ENCODE results near the gene KRT33B. TPM values are rescaled to one million over a fixed set of nuclear protein-coding genes. Genes with fewer than 3 reads are reported as not detected.
A peak's percentile ranks its signal among the peaks of the same experiment; 100 is the strongest.
"Not testable (repeated sequence)": the region's sequence is repeated elsewhere in the genome, so short reads cannot be mapped to it uniquely, and the experiment has no call there.

KRT33B gene
- total RNA-seq, 2 experiments from 2014 or later: not detected

DNA sequence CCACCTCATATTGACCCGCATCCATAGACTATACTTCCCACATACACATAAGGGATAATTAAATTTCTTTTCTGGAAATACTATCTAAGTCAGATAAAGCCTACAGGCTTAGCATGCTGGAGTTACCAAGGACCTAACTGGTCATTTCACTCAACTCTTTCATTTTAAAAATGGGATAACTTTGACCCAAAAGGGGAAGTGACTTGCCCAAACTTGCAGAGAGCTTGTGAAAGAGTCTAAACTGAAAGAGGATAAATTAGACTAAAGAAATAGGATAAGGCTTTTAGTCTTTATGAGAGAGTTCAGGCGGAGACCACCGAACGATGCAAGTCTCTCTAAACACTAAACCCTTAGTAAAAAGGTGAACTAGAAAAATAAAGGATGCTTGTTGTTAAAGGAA is 15.1 kb downstream of the KRT33B start:
- H3K4me3 Mint-ChIP-seq: no peak overlapping the region
- no peak overlapping the region for H3K27ac Mint-ChIP-seq
- H3K4me1 Mint-ChIP-seq: peaks cover 7% of the 10 kb centered on the region
- CTCF ChIA-PET: interaction anchor here (1.8 kb wide), 1 partner anchor 27 kb away, joined by 4 read pairs; the partner anchor contains the start of gene KRT34
- no peaks in the 10 kb centered on the region for H3K9me3 Mint-ChIP-seq
- H3K36me3 Mint-ChIP-seq (ENCODE audit: low read depth): no peaks in the 10 kb centered on the region
- POLR2A ChIA-PET: no interaction called here
- H3K27me3 Mint-ChIP-seq: peaks cover 9% of the 10 kb centered on the region
- DNase-seq: no peak

- ChIA-PET POLR2A (no interaction called here), CTCF (no interaction called here)
- Mint-ChIP-seq H3K4me1 (peaks cover 7% of the 10 kb centered on the region), H3K27ac (no peak overlapping the region), H3K36me3 (ENCODE audit: low read depth) (no peaks in the 10 kb centered on the region), H3K9me3 (no peaks in the 10 kb centered on the region), H3K27me3 (peaks cover 9% of the 10 kb centered on the region), H3K4me3 (no peak overlapping the region)
- no peak for DNase-seq
Measured at GRCh38 chr17:41352597-41353366, 16.8 kb downstream of the KRT33B start.

- Mint-ChIP-seq H3K9me3 (no peaks in the 10 kb centered on the region), H3K4me3 (no peak overlapping the region), H3K27me3 (peaks cover 6% of the 10 kb centered on the region), H3K4me1 (peaks cover 7% of the 10 kb centered on the region), H3K36me3 (ENCODE audit: low read depth) (no peaks in the 10 kb centered on the region), H3K27ac (no peak overlapping the region)
- ChIA-PET CTCF (interaction anchor here (1.7 to 1.9 kb wide), 2 partner anchors 29 to 42 kb away, joined by 3 to 6 read pairs; partner anchors contain the start of gene KRTAP16-1), POLR2A (no interaction called here)
- DNase-seq: no peak
Measured at GRCh38 chr17:41351177-41351576, 18.4 kb downstream of the KRT33B start.

- POLR2A ChIA-PET; H3K27me3 Mint-ChIP-seq; H3K9me3 Mint-ChIP-seq; DNase-seq; H3K36me3 Mint-ChIP-seq (ENCODE audit: low read depth); H3K27ac Mint-ChIP-seq; H3K4me3 Mint-ChIP-seq; H3K4me1 Mint-ChIP-seq: not testable (repeated sequence)
- CTCF ChIA-PET: interaction anchor here (1.3 to 1.9 kb wide), 3 partner anchors 19 to 41 kb away, joined by 3 to 6 read pairs (median 3); partner anchors contain the start of gene KRTAP16-1
Measured at GRCh38 chr17:41350381-41350878, 19.2 kb downstream of the KRT33B start, which contains the start of gene KRT33A. Gene KRT33A (minus strand): TSS chr17:41350828. CDS start chr17:41350767, 61 bp downstream.

GRCh38 chr17:41347869-41348760 is 21.5 kb downstream of the KRT33B start:
- ChIA-PET CTCF (interaction anchor here (1.0 to 1.2 kb wide), 3 partner anchors 15 to 200 kb away, joined by 3 to 6 read pairs (median 3); no protein-coding TSS in a partner anchor), POLR2A (interaction anchor here (0.6 kb wide), 1 partner anchor 96 kb away, joined by 3 read pairs; no protein-coding TSS in a partner anchor)
- Mint-ChIP-seq H3K27ac (no peak overlapping the region), H3K9me3 (peaks cover 8% of the 10 kb centered on the region), H3K36me3 (ENCODE audit: low read depth) (peaks cover 9% of the 10 kb centered on the region), H3K4me3 (no peak overlapping the region), H3K4me1 (peaks cover 10% of the 10 kb centered on the region), H3K27me3 (peaks cover 10% of the 10 kb centered on the region)
- DNase-seq: no peak

DNA sequence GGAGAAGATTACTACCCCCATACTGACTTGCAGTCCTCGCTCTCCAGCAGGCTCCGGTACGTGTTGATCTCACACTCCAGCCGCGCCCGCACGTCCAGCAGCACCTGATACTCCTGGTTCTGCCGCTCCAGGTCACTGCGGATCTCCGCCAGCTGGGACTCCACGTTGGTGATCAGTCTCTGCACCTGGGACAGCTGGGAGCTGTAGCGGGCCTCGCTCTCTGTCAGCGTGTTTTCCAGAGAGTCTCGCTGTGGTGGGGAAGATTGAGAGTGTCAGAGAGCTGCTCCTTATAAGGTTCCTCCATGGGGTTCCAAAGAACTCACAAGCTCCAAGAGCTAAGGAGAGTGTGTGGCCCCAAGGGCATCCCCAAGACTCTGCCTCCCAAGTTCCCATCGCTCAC is 23.2 kb downstream of the KRT33B start:
- Mint-ChIP-seq H3K36me3 (ENCODE audit: low read depth) (peaks cover 24% of the 10 kb centered on the region), H3K9me3 (peaks cover 14% of the 10 kb centered on the region), H3K4me1 (peaks cover 21% of the 10 kb centered on the region)
- CTCF ChIA-PET: interaction anchor here (1.1 kb wide), 1 partner anchor 10 kb away, joined by 3 read pairs; no protein-coding TSS in a partner anchor
- H3K27ac Mint-ChIP-seq, POLR2A ChIA-PET, H3K4me3 Mint-ChIP-seq, DNase-seq, H3K27me3 Mint-ChIP-seq: not testable (repeated sequence)

DNA sequence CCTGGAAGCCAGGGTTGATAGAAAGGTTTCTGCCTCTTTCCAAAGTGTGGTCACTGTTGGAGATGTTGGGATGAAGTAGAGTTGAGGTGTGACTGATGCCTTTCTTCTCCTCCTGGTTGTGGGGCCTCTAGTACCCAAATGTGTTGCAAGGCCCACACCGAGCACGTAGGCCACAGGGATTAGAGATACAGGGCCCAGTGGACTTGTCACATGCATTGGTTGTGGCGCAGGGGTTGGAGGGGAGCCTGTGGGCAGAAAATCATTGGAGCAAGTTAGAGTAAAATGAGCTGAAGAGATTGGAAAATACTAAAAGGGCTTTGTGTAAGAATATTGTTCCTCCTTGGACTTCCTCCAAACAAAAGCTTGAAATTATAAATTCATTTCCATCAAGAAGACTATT is 23.6 kb downstream of the KRT33B start:
- Mint-ChIP-seq H3K4me3 (no peak overlapping the region), H3K4me1 (peaks cover 24% of the 10 kb centered on the region), H3K9me3 (peaks cover 14% of the 10 kb centered on the region), H3K27ac (no peak overlapping the region), H3K36me3 (ENCODE audit: low read depth) (peaks cover 24% of the 10 kb centered on the region), H3K27me3 (peaks cover 8% of the 10 kb centered on the region)
- POLR2A ChIA-PET: no interaction called here
- CTCF ChIA-PET: interaction anchor here (1.1 kb wide), 1 partner anchor 10 kb away, joined by 3 read pairs; no protein-coding TSS in a partner anchor
- DNase-seq: no peak

DNA sequence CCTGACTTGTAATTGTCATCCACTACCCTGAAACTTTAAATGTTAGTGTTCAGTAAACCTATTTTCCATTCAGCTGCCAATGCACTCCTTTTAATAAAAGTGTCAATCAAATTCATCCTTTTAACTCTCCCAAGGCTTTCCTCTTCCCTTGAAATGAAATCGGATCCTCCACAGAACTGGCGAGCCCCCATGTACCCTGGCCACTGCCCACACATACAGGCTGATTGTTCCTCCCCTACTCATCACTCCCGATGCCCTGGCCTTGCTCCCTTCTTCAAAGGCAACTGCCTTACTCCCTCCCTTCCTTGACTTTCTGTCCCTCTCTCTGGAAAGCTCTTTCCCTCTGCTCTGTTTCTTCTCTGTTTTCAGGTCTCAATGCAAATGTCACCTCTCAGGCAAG is 26.6 kb downstream of the KRT33B start:
- peaks cover 53% of the 10 kb centered on the region for H3K4me1 Mint-ChIP-seq
- H3K4me3 Mint-ChIP-seq: no peak overlapping the region
- peaks cover 29% of the 10 kb centered on the region for H3K36me3 Mint-ChIP-seq (ENCODE audit: low read depth)
- POLR2A ChIA-PET: no interaction called here
- no peak for DNase-seq
- peak overlapping the region; percentile 25 for H3K27ac Mint-ChIP-seq
- H3K9me3 Mint-ChIP-seq: peaks cover 14% of the 10 kb centered on the region
- CTCF ChIA-PET: no interaction called here
- peaks cover 8% of the 10 kb centered on the region for H3K27me3 Mint-ChIP-seq

- Mint-ChIP-seq H3K4me1 (peaks cover 58% of the 10 kb centered on the region), H3K9me3 (peaks cover 14% of the 10 kb centered on the region), H3K27me3 (peaks cover 8% of the 10 kb centered on the region), H3K4me3 (peak overlapping the region; percentile 40), H3K36me3 (ENCODE audit: low read depth) (peaks cover 29% of the 10 kb centered on the region), H3K27ac (peak overlapping the region; percentile 92)
- DNase-seq: peak; percentile 82
- CTCF ChIA-PET: interaction anchor here (0.7 to 1.5 kb wide), 3 partner anchors 19 to 66 kb away, joined by 3 to 4 read pairs (median 4); no protein-coding TSS in a partner anchor
- POLR2A ChIA-PET: interaction anchor here (1.1 kb wide), 1 partner anchor 347 kb away, joined by 3 read pairs; the partner anchor contains the start of gene EIF1
Measured at GRCh38 chr17:41340934-41341861, 28.4 kb downstream of the KRT33B start.

GRCh38 chr17:41340494-41340893 is 29.1 kb downstream of the KRT33B start:
- ChIA-PET POLR2A (interaction anchor here (1.1 kb wide), 1 partner anchor 348 kb away, joined by 3 read pairs; the partner anchor contains the start of gene EIF1), CTCF (interaction anchor here (1.4 to 2.4 kb wide), 3 partner anchors 11 to 67 kb away, joined by 4 to 6 read pairs (median 4); no protein-coding TSS in a partner anchor)
- peak overlapping the region; percentile 6 for H3K4me3 Mint-ChIP-seq
- peaks cover 29% of the 10 kb centered on the region for H3K36me3 Mint-ChIP-seq (ENCODE audit: low read depth)
- H3K27ac Mint-ChIP-seq: peak overlapping the region; percentile 92
- H3K27me3 Mint-ChIP-seq: peaks cover 8% of the 10 kb centered on the region
- peaks cover 12% of the 10 kb centered on the region for H3K9me3 Mint-ChIP-seq
- DNase-seq: no peak
- peaks cover 65% of the 10 kb centered on the region for H3K4me1 Mint-ChIP-seq

GRCh38 chr17:41339571-41340172 is 29.9 kb downstream of the KRT33B start:
- H3K4me3 Mint-ChIP-seq: peak overlapping the region; percentile 14
- ChIA-PET CTCF (interaction anchor here (1.2 to 2.4 kb wide), 3 partner anchors 10 to 94 kb away, joined by 3 to 6 read pairs (median 4); no protein-coding TSS in a partner anchor), POLR2A (no interaction called here)
- no peak for DNase-seq
- H3K9me3 Mint-ChIP-seq: peaks cover 12% of the 10 kb centered on the region
- peaks cover 71% of the 10 kb centered on the region for H3K4me1 Mint-ChIP-seq
- H3K27ac Mint-ChIP-seq: peak overlapping the region; percentile 92
- H3K27me3 Mint-ChIP-seq: peaks cover 5% of the 10 kb centered on the region
- H3K36me3 Mint-ChIP-seq (ENCODE audit: low read depth): peaks cover 29% of the 10 kb centered on the region

Measured in activated CD4-positive, alpha-beta T cell treated with anti-CD3 and anti-CD28 coated beads, Interleukin-2, amount 10 ng/mL, durations not matched to agents 7 days and 5 days (primary cell).